CD4-positive, CD25-positive, alpha-beta regulatory T cell (primary cell): Measurements from ENCODE around the gene GRHL1. TPM values are rescaled to one million over a fixed set of nuclear protein-coding genes. Genes with fewer than 3 reads are reported as not detected.

Experiments
- ATAC-seq, 2 donors: fragments of 150-1000 bp; cut with Tn5 transposase; one replicate each; pipeline ENCODE4 v1.10.0; 2021; ENCODE audit warnings: low read depth in 2 of 2, moderate number of reproducible peaks in 2 of 2, moderate library complexity in 1 of 2
- DNase-seq, 3 donors: peaks; one replicate each; pipeline versions ENCODE4 v3.0.0 to v3.0.0-alpha.2; 2012 to 2022; ENCODE audit warnings: mixed read lengths in 1 of 3
- H3K27ac ChIP-seq: one replicate; pipeline ENCODE4 v1.7.0; 2013; ENCODE audit warnings: mild to moderate bottlenecking, low read length; ENCODE audit not compliant: insufficient read depth, poor library complexity, severe bottlenecking
- H3K27me3 ChIP-seq: one replicate; pipeline ENCODE4 v1.7.0; 2013; ENCODE audit warnings: low read length; ENCODE audit not compliant: control insufficient read depth, insufficient read depth
- H3K36me3 ChIP-seq: one replicate; pipeline ENCODE4 v1.7.0; 2013; ENCODE audit warnings: mild to moderate bottlenecking, low read length, moderate library complexity; ENCODE audit not compliant: control insufficient read depth, insufficient read depth
- H3K4me1 ChIP-seq: 2 replicates; pipeline ENCODE4 v1.7.0; 2013; ENCODE audit warnings: mild to moderate bottlenecking, low read length; ENCODE audit not compliant: insufficient read depth, control insufficient read depth, poor library complexity, severe bottlenecking
- H3K4me3 ChIP-seq: one replicate; pipeline ENCODE4 v1.7.0; 2013; ENCODE audit warnings: low read depth, mild to moderate bottlenecking, low read length, moderate library complexity
- H3K9me3 ChIP-seq, 2 experiments: 1 replicate in 1 of 2; 2 replicates in 1 of 2; pipeline ENCODE4 v1.7.0; 2013; ENCODE audit warnings: low read length in 2 of 2, mild to moderate bottlenecking in 1 of 2, moderate library complexity in 1 of 2; ENCODE audit not compliant: control insufficient read depth in 2 of 2
- H3K27ac Mint-ChIP-seq, 3 donors: one replicate each; pipeline ENCODE4 v1.8.0; 2020 to 2022; ENCODE audit warnings: mild to moderate bottlenecking in 3 of 3, mixed read lengths in 3 of 3, moderate library complexity in 2 of 3
- H3K27me3 Mint-ChIP-seq: one replicate; pipeline ENCODE4 v1.8.0; 2022; ENCODE audit warnings: mild to moderate bottlenecking, mixed read lengths
- H3K36me3 Mint-ChIP-seq: one replicate; pipeline ENCODE4 v1.8.0; 2020; ENCODE audit warnings: mixed read lengths
- H3K4me1 Mint-ChIP-seq, 4 donors: one replicate each; pipeline ENCODE4 v1.8.0; 2020 to 2022; ENCODE audit warnings: mixed read lengths in 4 of 4, mild to moderate bottlenecking in 1 of 4
- H3K4me3 Mint-ChIP-seq, 4 donors: one replicate each; pipeline ENCODE4 v1.8.0; 2020 to 2022; ENCODE audit warnings: mild to moderate bottlenecking in 4 of 4, mixed read lengths in 4 of 4, moderate library complexity in 3 of 4
- H3K9me3 Mint-ChIP-seq, 7 donors: one replicate each; pipeline ENCODE4 v1.8.0; 2020 to 2022; ENCODE audit warnings: mixed read lengths in 7 of 7, mild to moderate bottlenecking in 3 of 7, moderate library complexity in 2 of 7
- polyA plus RNA-seq, 4 donors: library from polyadenylated mRNA; unstranded; fragments of 300-500 nt; fragmentation: Illumina TruSeq; gene quantifications; one replicate each; pipeline ENCODE4 v1.2.3, GENCODE V29; 2021
- total RNA-seq: library from RNA; stranded (reverse); gene quantifications from one replicate; pipeline ENCODE4 v1.2.3, GENCODE V29; 2022

The GRHL1 gene
- total and polyA plus RNA-seq, 5 donors from 2014 or later, result 0.06 to 1.8 (median 0.24) TPM; not detected in 1

DNA sequence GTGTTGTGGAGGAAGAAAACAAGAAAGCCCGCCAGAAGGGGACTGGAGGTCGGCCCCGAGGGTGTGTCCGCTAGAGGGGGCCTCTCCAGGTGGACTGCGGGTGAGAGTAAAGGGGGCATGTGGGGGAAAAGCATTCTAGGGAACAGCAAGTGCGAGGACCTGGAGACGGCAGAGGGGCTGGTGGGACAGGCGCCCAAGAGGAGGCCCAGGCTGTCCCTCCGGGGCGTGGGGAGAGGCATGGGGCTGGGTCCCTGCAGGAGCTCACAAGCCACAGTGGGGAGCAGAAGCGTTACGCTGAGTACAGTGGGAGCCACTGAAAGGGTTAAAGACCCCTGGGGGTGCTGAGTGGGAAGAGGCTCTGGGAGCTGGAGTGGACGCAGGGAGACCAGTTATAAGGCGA, 90.2 kb downstream of the GRHL1 start:
- Mint-ChIP-seq H3K4me3 (peak overlapping the region; percentile 74 to 93 (median 90)), H3K4me1 (peaks cover 10 to 48% (median 29%) of the 10 kb centered on the region in 4 donors), H3K9me3 (no peaks in the 10 kb centered on the region), H3K36me3 (peaks cover 6% of the 10 kb centered on the region), H3K27me3 (peaks cover 13% of the 10 kb centered on the region), H3K27ac (peak overlapping the region in 1 of 3 donors; percentile 93)
- Histone ChIP-seq H3K27ac (no peak overlapping the region), H3K36me3 (peaks cover 3% of the 10 kb centered on the region), H3K9me3 (no peaks in the 10 kb centered on the region), H3K4me1 (peaks cover 22% of the 10 kb centered on the region), H3K4me3 (no peak overlapping the region), H3K27me3 (no peaks in the 10 kb centered on the region)
- DNase-seq (no peak), ATAC-seq (no peak)

DNA sequence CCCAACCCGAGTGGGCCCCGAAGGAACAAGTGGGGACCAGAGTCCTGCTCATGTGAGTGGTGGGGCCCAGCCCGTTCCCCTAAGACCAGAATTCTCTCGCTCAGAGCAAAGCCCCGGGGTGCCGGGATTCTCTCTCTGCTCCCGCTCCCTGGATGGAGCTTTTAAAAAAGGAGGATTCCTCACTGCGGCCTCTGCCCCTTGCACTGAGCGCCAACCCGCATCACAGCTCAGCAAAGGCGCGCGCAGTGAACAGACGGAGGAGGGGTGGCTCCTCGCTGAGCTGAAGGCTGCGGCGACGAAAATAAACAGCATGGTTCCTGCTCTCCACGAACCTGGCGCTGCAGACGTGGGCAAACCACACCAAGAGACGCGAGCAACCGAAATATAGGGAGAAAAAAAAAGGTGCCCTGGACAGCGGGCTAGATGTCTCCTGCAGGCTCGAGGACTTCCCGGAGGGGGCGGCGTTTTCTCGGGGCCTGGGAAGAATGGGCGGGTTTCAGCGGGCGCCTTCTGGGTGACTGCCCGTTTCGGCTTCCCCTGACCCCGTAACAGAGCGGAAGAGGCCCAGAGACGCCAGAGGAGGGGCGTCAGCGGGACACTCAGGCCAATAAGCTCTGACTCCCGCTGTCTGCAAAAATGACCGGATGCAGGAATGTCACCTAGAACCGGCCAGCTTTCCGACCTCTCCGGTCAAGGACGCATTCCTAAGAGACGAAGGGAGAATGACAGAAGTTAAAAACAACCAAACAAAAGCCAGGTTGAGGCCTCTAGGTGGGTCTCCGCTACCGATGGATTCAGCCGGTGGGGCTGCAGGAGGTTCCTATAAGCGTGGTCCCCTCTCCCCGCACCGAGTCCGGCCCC, 91.0 kb downstream of the GRHL1 start:
- ATAC-seq (no peak), DNase-seq (peak in 2 of 3 donors; percentile 15 to 32)
- Mint-ChIP-seq H3K27ac (peak overlapping the region; percentile 93 to 96 (median 94)), H3K27me3 (peaks cover 13% of the 10 kb centered on the region), H3K9me3 (no peaks in the 10 kb centered on the region), H3K4me3 (peak overlapping the region; percentile 89 to 97 (median 92)), H3K36me3 (peaks cover 13% of the 10 kb centered on the region), H3K4me1 (peaks cover 14 to 51% (median 29%) of the 10 kb centered on the region in 4 donors)
- Histone ChIP-seq H3K27me3 (no peaks in the 10 kb centered on the region), H3K4me3 (peak overlapping the region; percentile 62), H3K27ac (peak overlapping the region; percentile 73), H3K4me1 (peaks cover 22% of the 10 kb centered on the region), H3K36me3 (peaks cover 8% of the 10 kb centered on the region), H3K9me3 (no peaks in the 10 kb centered on the region)

DNA sequence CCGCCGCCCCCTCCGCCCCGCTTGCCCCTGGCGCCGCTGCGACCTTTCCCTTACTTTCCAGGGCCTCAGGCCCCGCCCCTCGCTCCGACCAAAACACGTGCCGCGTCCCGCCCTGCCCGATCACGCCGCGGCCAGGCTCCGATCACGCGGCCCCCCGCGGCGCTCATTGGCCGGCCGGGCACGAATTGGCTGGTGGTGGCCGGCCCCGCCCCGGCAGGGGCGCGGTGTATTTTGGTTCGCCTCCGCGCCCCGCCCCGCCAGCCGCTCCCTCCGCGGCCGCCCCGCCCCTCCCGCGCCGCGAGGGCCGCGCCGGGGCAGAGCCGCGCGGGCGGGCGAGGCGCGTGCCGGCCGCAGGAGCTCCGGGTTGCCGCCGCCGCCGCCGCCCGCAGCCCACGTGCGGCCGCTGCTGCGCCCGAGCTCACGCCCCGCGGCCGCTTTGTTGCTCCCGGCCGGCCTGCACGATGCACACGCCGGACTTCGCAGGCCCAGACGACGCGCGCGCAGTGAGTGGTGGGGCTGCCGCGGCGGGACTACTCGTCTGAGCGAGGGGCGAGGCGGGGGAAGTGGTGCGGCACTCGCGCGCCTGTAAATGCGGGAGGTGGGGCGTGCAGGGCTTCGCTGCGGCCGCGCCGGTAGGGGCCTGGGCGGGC, 91.9 kb downstream of the GRHL1 start, which contains the start of gene KLF11:
Gene KLF11, plus strand, starts transcription at position 295 of the 650 bp plus-strand sequence. Its CDS starts 167 bp downstream, at position 462.
- Histone ChIP-seq H3K4me1 (peaks cover 23% of the 10 kb centered on the region), H3K27ac (peak within 1 kb of the TSS; percentile 92), H3K9me3 (no peaks in the 10 kb centered on the region), H3K27me3 (no peaks in the 10 kb centered on the region), H3K36me3 (peaks cover 16% of the 10 kb centered on the region), H3K4me3 (peak within 1 kb of the TSS; percentile 62)
- DNase-seq (peak; percentile 77 to 87 (median 83)), ATAC-seq (peak; percentile 71 to 73)
- Mint-ChIP-seq H3K36me3 (peaks cover 13% of the 10 kb centered on the region), H3K4me1 (peaks cover 14 to 54% (median 33%) of the 10 kb centered on the region in 4 donors), H3K9me3 (no peaks in the 10 kb centered on the region), H3K27me3 (peaks cover 13% of the 10 kb centered on the region), H3K27ac (peak within 1 kb of the TSS; percentile 94 to 96 (median 96)), H3K4me3 (peak within 1 kb of the TSS; percentile 89 to 97 (median 93))

DNA sequence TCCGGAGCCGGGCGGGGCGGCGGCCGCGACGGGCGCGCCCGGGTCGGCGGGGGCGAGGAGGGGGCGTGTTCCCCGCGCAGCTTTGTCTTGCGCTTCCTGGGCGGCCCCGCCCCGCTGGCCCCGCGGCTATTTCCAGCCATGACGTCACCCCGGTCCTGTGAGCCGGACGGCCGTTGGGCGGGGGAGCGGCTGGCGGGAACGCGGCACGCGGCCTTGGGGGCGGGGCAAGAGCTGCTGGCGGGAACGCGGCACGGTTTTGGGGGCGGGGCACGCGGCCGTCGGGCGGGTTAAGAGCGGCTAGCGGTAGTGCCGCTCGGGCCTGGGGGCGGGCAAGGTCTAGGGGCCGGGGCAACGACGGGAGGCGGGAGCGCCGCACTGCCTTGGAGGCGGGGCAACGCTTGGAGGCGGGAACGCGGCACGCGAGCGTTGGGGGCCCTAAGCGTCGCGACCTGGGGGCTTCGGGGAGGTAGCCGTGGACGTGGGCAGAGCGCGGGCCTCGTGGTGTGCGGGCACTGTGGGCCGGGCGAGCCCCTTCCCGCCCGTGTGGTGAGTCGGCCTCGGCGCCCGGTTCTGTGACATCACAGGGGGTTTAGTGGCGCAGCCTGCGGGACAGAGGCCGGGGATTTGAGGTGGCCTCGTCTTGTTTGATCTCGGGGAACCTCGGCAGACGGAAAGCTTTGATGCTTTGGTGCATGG, 92.6 kb downstream of the GRHL1 start:
- Mint-ChIP-seq H3K4me3 (peak overlapping the region; percentile 83 to 94 (median 90)), H3K9me3 (no peaks in the 10 kb centered on the region), H3K27me3 (peaks cover 13% of the 10 kb centered on the region), H3K36me3 (peaks cover 16% of the 10 kb centered on the region), H3K4me1 (peaks cover 17 to 58% (median 38%) of the 10 kb centered on the region in 4 donors), H3K27ac (peak overlapping the region; percentile 89 to 96 (median 95))
- H3K27me3 ChIP-seq, result no peaks in the 10 kb centered on the region
- H3K27ac ChIP-seq, result peak overlapping the region; percentile 92
- DNase-seq, result peak; percentile 89 to 91 (median 90)
- peaks cover 18% of the 10 kb centered on the region for H3K36me3 ChIP-seq
- H3K4me1 ChIP-seq, result peaks cover 26% of the 10 kb centered on the region
- peak; percentile 63 to 74 for ATAC-seq
- H3K9me3 ChIP-seq, result no peaks in the 10 kb centered on the region
- H3K4me3 ChIP-seq, result peak overlapping the region; percentile 55

DNA sequence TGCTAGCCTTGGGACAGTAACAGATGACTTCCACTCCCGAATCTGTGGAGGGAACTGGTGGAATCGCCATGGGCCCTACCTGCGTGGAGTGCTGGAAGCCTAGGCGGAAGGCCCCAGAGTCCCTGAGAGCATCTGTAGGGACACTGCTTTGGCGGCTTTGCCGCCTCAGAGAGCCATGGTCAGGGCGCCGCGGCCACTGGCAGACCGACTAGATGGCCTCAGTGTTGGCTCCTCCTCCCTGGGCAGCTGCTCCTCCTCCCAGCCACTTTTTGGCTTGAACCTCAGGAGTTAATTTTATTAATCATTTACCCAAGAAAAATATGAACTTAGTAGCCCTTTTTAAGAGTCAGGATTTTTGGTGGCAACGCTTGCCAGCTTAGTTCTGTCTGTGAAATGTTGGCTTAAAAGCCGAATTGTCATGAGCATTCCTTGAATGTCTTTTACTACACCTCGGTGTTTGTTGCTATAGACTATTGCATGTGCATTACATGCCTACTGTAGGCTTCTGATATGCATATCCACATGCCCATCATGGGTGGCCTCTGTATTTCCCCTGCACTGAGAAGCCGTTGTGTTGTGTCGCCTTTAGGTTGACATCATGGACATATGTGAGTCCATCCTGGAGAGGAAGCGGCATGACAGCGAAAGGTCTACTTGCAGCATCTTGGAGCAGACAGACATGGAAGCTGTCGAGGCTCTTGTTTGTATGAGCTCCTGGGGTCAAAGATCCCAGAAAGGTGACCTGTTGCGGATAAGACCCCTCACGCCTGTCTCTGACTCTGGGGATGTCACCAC, 94.3 kb downstream of the GRHL1 start:
- no peak overlapping the region for H3K27ac ChIP-seq
- peak overlapping the region; percentile 66 to 93 (median 76) for H3K4me3 Mint-ChIP-seq
- no peak overlapping the region for H3K4me3 ChIP-seq
- no peaks in the 10 kb centered on the region for H3K9me3 Mint-ChIP-seq
- no peak for DNase-seq
- no peaks in the 10 kb centered on the region for H3K27me3 ChIP-seq
- peaks cover 26% of the 10 kb centered on the region for H3K4me1 ChIP-seq
- H3K4me1 Mint-ChIP-seq, result peaks cover 16 to 63% (median 36%) of the 10 kb centered on the region in 4 donors
- peaks cover 25% of the 10 kb centered on the region for H3K36me3 ChIP-seq
- no peaks in the 10 kb centered on the region for H3K9me3 ChIP-seq
- H3K36me3 Mint-ChIP-seq, result peaks cover 22% of the 10 kb centered on the region
- H3K27ac Mint-ChIP-seq, result peak overlapping the region in 2 of 3 donors; percentile 78 to 88
- no peak for ATAC-seq
- H3K27me3 Mint-ChIP-seq, result peaks cover 13% of the 10 kb centered on the region

DNA sequence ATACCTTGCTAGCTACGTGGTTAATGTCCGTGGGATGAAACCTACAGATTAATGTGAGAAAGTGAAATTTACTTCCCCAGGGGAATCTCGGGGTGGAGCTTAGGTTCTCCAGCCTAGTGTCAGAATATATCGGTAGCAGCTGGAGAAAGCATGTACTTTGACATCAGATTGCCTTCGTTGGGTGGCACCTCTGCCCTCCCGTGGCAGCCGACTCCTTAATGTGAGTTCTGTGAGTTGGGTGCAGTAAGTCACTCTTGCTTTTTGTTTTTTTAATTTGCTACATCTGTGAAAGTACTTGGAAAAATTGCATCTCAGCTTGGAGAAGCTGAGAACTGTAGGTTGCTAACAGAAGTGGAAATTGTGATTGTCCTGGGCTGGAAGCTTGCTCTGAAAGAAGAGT, 95.4 kb downstream of the GRHL1 start:
- peaks cover 26% of the 10 kb centered on the region for H3K4me1 ChIP-seq
- Mint-ChIP-seq H3K4me1 (peaks cover 15 to 56% (median 30%) of the 10 kb centered on the region in 4 donors), H3K4me3 (peak overlapping the region in 2 of 4 donors; percentile 37 to 58), H3K27me3 (peaks cover 13% of the 10 kb centered on the region), H3K9me3 (no peaks in the 10 kb centered on the region), H3K27ac (peak overlapping the region in 1 of 3 donors; percentile 78), H3K36me3 (peaks cover 23% of the 10 kb centered on the region)
- H3K4me3 ChIP-seq, result no peak overlapping the region
- H3K27ac ChIP-seq, result no peak overlapping the region
- H3K36me3 ChIP-seq, result peaks cover 27% of the 10 kb centered on the region
- no peak for DNase-seq
- H3K9me3 ChIP-seq, result no peaks in the 10 kb centered on the region
- H3K27me3 ChIP-seq, result no peaks in the 10 kb centered on the region
- ATAC-seq, result no peak
